ENCODE results near the gene GRIA3.
"Not testable (repeated sequence)": the region's sequence is repeated elsewhere in the genome, so short reads cannot be mapped to it uniquely, and the experiment has no call there.

The GRIA3 gene

DNA sequence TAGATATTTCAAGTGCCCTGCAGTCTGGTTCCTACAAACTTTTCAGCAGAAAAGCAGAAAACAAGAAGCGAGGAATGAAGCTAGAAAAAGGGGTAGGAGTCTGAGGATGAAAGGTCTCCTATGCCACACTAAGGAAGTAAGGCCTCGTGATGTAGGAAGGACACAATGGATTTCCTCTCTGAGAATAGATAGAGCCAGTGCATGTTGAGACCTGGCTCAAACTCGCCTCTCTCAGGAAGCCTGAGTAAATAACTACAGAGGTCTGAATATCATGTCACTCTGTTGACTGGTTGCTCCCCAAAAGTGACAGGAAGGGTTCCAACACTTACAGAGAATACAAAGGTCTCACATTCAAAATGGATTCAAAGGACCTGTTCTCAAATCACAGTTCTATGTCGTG lies 93.3 kb downstream of the GRIA3 start:
- DNase-seq, result no peak

DNA sequence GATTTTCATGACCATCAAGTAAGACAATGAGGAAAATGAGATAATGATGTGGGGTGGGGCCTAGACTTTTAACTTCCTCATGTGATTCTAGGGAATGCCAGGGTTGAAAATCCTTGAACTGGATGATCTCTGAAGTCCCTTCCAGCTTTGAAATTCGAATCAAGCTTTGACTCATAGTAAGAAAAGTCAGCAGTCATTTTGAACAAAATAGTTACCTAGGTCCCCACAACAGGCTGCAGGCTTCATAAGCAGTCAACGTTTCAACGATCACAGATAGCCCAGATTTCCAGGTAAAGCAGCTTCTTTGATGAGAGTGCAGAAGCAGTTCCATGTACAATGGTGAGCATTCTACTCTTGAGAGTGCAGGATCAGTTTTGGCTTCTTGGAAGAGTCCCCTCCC lies 93.7 kb downstream of the GRIA3 start:
- DNase-seq, result no peak

DNA sequence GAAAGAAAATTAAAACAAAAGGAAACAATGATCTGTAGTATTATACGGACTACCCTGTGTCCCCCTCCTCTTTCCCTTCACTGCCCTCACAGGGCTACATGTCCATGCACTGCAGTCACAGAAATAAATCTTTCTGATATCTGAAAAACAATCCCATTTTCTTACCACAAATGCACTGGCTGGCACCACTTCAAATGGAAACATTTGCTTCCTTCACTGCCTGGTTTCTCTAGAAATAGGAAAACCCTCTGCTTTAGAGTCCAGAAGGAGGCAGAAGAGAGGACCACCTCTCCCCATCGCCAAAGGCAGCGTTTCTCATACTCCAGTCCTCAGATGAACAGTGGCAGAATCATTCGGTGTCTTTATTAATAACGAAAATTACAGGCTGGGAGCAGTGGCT lies 98.2 kb downstream of the GRIA3 start:
- DNase-seq, result no peak

DNA sequence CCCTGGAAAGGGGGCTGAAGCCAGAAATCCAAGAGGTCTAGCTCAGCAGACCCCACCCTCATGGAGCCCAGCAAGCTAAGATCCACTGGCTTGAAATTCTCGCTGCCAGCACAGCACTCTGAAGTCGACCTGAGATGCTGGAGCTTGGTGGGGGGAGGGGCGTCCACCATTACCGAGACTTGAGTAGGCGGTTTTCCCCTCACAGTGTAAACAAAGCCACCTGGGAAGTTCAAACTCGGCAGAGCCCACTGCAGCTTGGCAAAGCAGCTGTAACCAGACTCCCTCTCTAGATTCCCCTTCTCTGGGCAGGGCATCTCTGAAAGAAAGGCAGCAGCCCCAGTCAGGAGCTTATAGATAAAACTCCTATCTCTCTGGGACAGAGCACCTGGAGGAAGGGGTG lies 99.3 kb downstream of the GRIA3 start:
- DNase-seq, result not testable (repeated sequence)

DNA sequence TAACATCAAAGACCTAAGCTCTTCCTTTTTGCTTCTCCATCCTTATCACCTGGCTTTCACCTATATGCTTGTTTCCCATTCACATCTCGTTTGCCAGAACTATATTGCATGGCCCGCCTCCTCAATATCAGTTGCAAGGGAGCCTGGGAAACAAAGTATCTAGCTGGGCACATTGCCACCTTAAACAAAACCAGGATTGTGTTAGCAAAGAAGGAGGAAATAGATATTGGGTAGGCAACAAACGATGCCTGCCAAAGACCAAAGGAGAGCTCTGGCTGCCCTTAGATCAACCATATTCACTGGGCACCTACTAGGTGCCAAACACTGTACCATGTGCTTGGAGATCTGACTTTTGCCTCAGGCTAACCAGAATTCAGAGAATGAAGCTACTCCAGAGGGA lies 107.5 kb downstream of the GRIA3 start:
- DNase-seq, result no peak

DNA sequence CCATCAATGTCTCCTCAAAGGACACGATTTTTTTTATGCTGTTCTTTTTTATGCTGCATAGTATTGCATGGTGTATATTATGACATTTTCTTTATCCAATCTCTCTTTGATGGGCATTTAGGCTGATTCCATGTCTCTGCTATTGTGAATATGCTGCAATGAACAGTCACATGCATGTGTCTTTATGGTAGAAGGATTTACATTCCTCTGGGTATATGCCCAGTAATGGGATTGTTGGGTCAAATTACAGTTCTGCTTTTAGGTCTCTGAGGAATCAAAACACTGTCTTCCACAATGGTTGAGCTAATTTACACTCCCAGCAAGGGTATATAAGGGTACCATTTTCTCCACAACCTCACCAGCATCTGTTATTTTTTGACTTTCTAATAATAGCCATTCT lies 113.9 kb downstream of the GRIA3 start:
- no peak for DNase-seq

DNA sequence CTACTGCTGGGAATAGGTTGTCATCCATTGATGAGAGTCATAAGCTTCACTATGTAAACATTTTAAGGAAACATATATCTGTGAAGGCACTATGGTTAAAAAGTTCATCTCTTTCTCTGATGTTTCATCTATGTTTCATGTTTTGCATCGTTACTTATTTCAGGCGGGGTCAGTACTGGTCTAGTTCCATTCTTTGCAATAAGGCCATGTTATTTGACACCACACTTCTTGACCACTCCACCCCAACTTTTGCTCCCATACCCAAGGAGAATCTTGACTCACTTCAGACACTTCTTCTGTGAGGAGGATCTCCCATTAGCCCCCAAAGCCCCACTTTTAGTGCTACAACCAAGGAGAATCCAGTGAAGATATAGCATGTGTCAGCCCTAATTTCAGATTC lies 119.4 kb downstream of the GRIA3 start:
- no peak for DNase-seq

DNA sequence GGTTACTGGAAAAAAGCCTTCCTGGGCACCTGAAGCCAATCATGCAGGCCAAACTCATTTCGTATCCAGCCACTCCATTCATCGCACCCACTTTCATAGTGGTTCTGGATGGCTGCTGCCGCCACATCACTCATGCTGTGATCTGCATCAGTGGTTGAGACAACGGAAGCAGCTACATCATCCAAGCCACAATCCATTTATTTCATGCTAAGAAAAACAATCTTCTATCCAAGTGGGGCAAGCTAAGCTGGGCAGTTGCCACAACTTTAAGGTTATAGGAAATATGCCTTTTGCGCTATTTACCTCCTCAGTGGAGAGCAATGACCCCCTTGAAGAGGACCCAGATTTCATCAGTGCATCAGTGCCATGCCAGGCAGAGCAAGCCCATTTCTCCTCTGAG lies 124.6 kb downstream of the GRIA3 start:
- no peak for DNase-seq

DNA sequence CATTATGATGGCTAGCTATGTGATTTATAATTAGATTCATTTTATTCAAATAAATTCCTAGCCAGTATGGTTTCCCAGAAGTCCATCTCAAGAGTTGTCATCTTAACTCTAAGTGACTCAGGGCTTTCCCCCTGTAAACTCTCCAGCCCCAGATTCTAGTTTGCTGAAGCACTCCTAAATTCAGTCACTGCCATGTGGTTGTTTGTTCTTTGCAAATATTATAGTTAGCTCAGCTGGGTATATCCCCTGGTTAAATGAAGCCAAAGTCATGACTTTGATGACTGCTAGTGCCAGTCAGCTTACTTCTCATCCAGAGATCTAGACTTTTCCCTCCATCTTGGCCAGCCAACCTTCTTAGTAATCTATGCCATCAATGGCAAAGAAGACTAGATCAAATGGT lies 126.0 kb downstream of the GRIA3 start:
- no peak for DNase-seq

DNA sequence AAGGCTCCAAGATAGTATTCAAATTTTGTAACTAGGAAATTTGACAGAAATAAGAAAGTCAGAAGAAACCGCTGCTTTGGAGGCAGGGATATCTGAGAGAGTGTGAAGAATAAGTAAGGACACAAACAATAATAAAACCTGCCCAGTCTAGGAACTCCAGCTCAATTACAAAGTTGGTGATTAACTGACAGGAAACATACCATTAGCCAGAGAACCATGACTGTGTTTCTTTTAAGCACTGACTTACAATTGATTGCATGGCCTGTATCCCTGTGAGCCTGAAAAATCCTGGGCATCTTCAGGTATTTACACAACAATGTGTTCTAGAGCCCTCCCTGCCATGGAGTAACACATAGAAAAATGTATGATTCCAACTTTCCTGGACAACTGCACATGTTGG lies 127.4 kb downstream of the GRIA3 start:
- DNase-seq, result no peak

DNA sequence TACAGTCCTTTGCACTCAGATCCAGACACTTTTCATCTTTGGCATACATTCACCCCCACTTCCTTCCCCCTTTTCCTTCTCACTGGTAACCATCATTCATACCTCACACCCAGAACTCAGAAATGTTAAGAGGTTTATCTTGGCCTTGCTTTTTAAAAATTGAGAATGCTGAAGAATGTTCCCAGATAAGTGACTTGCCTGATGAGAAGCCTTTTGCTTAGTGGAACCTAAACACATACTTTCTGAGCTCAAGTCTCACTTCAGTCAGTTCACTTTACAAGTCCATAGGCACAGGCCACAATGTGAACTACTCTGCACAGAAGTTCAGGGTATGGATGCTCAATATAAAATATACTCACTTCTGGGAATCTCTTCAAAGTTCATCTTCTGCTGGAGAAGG lies 129.4 kb downstream of the GRIA3 start:
- no peak for DNase-seq

DNA sequence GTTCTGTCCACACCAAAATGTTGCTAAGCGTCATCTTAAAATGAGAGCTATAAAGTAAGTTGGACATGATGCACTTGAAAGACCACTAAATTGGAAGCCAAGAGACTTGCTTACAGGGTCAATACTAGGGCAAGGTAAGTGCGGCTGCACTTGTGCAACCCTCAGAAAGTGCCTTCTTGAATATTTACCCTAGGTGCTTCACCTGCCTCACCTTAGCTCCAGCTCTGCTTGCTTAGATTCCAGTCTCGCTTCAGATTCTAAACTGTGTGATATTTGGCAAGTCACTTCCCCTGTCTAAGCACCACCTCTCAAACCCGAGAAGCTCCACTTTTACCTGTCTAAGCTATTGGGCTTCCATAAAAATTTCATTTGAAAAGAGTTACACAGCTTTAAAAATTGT lies 136.5 kb downstream of the GRIA3 start:
- DNase-seq, result no peak

DNA sequence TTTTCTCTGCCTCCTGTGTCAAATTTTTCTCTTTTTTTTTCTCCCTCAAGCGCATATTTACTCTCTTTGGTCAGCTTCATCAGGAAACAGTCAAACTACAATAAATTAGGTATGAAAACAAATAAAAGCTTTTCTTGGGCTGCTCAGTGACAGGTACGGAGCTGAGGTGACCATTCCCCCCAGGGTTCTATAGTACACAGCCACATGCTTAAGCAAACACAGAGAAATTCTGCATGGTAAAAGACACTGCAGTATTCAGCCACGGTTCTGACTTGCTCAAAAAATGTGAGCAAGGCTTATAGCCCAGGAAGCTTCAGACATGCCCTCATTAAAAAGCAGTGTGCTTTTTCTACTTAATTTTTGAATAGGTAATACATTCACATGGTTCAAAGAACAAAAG lies 138.5 kb downstream of the GRIA3 start:
- DNase-seq, result no peak

DNA sequence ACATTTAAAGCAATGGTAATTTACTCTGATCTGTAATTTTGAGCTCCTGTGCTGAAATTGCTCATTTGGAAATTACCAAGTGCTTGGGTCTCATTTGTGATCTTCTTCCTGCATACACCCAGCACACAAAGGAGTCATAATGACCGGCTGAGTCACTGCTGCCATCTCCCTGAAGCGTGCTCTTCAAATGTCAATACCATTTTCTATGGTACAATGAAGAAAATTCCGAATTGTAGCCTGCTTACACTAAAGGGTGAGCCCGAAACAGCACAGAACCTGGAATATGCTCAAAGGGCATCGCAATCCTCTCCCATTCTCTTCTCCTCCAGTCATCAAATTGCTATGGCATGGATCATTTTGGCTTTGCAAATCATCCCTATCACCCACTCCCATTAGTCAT lies 140.5 kb downstream of the GRIA3 start:
- no peak for DNase-seq

DNA sequence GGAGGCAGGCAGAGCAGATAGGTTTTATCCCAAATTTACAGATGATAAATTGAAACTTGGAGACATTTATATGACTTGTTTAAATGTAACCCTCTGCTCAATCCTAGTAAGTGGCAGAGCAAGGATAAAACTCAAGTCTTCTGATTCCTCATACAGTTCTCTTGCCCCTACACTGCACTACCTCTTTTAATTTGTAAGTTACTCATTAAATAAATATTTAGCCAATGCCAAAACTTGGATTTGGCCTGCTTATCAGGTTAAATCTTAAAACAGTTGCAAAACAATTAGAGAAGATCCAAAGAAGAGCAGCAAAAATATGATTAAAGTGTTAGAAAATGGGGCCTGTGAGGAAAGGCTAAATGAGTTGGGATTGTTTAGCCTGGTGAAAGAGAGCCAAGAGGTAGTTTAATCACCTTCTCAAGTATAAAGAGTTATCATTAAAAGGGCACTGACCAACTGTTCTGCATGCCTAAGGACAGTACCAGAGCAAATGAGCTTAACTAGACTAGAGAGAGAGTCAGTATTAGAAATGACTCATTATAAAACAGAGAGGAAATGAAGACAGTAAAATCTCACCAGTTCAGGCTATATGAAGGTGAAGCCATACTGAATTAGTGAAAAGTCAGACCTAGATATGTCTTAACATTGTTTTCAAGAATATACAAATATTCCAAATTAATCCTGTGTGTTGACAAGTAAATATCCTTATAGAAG lies 146.3 kb downstream of the GRIA3 start:
- DNase-seq, result no peak

DNA sequence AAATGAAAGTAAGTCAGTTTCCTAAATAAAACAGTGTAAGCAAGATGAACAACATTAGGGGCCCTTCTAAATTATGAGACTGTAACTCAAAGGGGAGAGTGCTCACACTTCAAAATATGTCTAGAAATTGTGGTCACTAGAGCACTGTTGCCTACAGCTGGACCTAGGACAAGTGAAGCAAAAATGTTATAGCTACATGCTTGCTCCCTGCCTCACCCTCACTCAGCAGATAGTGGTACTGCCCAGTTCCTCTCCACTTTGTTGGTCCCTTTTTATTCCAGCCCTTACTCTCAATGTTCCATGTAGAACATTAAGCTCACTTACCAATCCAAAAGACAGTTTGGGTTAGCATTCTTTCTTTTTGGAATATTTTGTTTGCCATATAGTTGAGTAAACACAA lies 147.3 kb downstream of the GRIA3 start:
- no peak for DNase-seq

DNA sequence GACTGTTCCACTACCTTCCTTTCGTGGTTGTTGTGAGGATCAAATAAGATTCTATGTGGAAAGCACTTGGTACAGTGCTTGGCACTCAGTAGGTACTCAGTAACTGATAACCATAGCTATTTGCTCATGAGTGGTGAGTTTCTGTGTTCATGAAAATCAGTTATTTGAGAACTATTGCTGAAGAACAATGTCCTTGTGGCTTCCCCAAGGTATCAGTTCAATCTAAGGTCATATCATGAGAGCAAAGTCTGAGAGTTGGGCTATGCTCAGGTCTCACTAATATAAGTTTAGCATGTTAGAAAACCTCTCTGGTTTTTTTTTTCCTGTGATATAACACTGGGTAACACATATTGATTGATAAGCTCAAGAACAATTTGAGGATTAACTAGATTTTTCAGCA lies 147.8 kb downstream of the GRIA3 start:
- no peak for DNase-seq

DNA sequence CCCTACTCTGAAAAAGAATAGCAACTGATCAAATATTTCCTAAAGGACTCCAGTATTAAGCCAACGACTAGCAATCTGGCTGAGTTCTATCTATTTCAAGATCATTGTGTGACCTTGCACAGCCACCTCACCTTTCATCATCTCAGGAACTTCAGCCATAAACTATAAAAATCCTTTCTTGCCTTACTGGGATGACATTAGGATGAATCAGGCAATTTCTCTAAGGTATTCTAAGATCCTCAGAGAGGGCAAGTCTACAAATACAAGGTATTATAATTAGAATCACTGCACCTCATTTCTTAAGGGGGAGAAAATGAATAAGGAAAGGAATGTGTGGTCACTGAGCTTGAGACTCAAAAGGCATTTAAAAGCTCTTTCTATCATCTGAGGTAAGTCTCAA lies 152.6 kb downstream of the GRIA3 start:
- no peak for DNase-seq

DNA sequence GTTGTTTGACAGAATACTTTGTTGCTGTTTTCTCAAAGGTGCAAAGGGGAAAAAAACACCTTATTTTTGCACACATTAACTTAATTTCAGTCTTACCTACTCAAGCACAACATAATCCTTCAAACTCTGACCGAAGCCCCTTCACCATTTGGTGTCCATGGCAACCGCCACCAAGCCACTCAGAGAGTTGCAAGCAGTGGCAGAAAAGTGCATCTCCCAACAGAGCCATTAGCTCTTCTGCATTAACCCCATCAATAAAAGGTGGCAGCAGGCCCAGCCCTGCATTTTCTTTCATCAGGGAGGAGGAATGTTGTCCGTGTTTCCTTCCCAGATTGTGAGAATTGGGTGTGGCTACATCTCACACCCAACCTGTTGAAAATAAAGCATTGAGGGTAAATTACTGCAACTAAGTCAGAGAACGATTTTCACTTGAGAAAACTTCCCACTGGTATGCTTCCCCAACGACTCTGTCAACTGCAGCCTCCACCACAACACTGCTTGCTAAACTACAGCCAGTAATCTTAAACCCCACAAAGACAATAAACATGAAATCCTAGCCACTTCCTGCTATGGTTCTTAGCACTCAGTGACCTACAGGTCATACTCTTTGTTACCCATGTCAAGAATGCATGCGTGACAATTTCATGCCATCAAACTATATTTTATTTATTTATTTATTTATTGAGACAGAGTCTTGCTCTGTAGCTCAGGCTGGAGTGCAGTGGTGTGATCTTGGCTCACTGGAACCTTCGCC lies 154.0 kb downstream of the GRIA3 start:
- peak; percentile 15 for DNase-seq

DNA sequence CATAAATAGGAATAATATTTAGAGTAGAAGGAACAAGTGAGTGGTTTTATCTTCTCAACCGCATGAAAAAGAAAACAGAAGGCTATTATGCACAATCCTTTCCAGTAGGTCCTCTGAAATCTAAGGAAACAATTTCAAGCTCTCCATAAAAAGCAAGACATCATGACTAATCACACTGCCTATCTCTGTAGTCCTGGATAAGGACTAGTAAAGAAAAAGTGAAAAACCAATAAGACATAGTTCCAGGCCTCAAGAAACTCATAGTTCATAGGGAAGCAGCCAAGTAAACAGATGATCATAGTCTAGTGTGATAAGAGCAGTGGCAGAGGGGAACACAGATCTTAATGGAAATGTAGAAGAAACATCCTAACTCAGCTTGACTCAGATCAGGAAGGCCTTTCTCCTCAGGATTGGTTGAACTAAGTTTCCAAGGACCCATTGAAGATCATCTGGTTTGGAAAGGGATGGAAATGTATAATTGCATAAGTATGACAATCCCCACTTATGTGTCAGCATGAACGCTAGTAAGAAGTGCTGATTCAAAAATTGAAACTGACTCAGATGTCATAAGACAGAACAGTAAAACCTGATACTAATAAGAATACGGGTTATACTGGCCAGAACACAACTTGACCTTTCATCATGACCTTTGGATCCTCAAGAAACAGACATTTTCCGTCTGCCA lies 155.3 kb downstream of the GRIA3 start:
- DNase-seq, result no peak

DNA sequence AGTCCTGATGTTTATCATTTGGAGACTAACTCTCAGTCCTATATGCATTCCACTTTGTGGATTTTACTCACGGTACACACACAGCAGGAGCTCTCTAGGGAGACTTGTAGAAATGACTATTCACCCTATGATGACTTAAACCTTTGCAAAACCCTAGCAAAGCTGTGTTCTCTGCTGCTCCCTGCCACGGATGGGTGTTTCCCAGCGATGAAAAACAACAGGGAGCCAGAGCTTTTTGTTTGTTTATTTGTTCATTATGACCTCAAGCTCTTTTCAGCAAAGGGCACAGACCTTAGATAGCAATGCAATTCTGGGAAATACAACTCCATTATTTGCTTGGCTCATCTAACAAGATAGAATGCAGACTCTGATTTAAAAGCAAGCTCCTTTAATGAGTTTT lies 156.6 kb downstream of the GRIA3 start:
- no peak for DNase-seq

DNA sequence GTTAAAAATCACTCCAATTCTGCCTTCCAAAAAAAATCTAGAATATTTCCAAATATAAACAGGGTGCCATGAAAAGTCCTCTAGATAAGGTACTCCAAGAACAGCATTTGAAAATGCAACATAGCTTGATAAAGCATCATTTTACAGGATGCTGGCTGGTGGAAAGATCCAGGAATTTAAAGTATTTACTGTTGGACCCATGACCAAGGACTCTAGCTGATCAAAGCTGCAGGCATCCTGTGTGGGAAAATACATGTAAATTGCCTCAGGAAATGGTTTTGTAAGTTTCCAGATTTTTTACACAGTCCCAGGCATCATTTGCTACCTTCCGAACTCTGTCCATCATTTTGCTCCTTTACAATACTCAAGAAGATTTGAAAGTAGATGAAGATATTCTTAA lies 164.4 kb downstream of the GRIA3 start:
- no peak for DNase-seq

DNA sequence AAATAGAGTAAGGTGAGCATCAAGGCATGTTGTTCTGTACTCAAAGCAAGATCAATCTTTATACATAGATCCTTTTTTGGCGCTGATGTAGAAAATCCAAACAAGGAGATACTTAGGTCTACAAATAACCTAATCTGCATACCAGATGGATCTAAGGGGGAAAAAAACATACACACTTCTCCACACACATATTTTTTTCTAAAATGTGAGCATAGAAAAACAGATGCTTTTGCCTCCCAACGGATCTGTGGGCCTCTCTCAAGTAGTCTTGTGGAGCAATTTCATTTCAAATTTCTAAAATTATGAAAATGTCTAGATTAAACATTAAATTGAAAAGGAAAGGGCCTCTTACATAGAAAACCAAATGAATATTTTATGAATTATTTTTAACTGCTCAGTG lies 166.1 kb downstream of the GRIA3 start:
- no peak for DNase-seq

DNA sequence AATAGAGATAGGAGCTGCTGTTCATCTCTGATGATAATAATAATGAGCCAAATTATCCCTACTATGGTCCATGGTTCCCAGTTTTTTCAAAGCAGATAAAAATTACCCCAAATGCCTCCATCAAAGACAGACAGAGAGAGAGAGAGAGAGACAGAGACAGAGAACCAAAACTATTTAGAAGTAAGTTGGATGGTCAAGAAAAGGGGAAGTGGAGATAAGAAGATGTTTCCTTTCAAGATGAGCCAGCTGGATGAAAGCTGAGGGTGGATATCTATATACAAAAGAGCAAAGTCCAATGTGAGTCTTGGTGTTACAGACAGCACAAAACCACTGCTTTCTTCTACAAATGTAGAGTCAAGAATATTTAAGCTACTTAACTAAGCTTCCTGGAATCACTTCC lies 173.9 kb downstream of the GRIA3 start:
- DNase-seq, result no peak

Data from eye (tissue), 1 donor.